PFSK-1 (cell line): ENCODE data around the gene TMPRSS11A.

Source experiments
- POLR2AphosphoS5 ChIP-seq: IDR thresholded peaks from 2 replicates; pipeline ENCODE4 v1.6.1; 2012; ENCODE audit warnings: low read depth, mild to moderate bottlenecking, control low read depth, low read length, moderate library complexity
- TF ChIP-seq, protein P1 (sequence below), 2 experiments: IDR thresholded peaks; 2 replicates each; pipeline versions ENCODE4 v1.6.1 to v1.8.0; 2011 to 2012; ENCODE audit warnings: low read depth in 2 of 2, low read length in 2 of 2, control low read depth in 1 of 2, inconsistent platforms in 1 of 2, mild to moderate bottlenecking in 1 of 2, moderate library complexity in 1 of 2; ENCODE audit not compliant: insufficient read depth in 1 of 2

DNA sequence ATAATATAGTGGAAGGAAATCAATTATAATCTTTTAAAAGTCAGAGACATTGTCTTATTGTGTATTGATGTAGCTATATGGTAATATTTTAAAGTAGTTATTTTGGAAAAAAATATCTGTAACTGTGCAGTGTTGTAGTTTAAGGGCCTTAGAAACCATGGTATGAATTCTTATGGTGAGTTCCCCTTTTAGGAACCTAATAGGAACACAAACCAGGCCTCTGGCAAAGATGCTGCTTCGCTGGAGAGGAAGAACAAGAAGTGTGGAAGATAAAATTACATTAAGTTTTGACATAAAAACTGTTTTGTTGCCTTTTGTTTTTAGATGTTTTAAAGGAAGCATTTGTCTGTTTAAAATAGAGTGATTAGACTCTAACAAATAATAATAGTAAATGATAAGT, 68.6 kb downstream of the TMPRSS11A start:
- TF ChIP-seq POLR2AphosphoS5: no peak
- TF ChIP-seq, protein P1, sequence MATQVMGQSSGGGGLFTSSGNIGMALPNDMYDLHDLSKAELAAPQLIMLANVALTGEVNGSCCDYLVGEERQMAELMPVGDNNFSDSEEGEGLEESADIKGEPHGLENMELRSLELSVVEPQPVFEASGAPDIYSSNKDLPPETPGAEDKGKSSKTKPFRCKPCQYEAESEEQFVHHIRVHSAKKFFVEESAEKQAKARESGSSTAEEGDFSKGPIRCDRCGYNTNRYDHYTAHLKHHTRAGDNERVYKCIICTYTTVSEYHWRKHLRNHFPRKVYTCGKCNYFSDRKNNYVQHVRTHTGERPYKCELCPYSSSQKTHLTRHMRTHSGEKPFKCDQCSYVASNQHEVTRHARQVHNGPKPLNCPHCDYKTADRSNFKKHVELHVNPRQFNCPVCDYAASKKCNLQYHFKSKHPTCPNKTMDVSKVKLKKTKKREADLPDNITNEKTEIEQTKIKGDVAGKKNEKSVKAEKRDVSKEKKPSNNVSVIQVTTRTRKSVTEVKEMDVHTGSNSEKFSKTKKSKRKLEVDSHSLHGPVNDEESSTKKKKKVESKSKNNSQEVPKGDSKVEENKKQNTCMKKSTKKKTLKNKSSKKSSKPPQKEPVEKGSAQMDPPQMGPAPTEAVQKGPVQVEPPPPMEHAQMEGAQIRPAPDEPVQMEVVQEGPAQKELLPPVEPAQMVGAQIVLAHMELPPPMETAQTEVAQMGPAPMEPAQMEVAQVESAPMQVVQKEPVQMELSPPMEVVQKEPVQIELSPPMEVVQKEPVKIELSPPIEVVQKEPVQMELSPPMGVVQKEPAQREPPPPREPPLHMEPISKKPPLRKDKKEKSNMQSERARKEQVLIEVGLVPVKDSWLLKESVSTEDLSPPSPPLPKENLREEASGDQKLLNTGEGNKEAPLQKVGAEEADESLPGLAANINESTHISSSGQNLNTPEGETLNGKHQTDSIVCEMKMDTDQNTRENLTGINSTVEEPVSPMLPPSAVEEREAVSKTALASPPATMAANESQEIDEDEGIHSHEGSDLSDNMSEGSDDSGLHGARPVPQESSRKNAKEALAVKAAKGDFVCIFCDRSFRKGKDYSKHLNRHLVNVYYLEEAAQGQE (IDR thresholded peaks at IDR 0.05; ENCODE audit: insufficient read depth in 1 of 2, low read depth in 2 of 2, low read length in 2 of 2): no peak
